Calu3 (cell line): ENCODE results near the gene AR. TPM values are rescaled to one million over a fixed set of nuclear protein-coding genes. Genes with fewer than 3 reads are reported as not detected.

ENCODE experiments used
- BruUV-seq: library from RNA; stranded (reverse); fragments of 400-500 nt; replicated peaks from 2 replicates; lab custom pipeline; 2021; lab: Mats Ljungman, UMichigan
- CTCF ChIA-PET: fragments of 300-600 bp; sonication (Branson Sonifier 250); formaldehyde crosslinking; loops from one replicate; lab custom pipeline; 2022; ENCODE audit warnings: antibody characterized with exemption; lab: Charles Lee
- DNase-seq: peaks from one replicate; pipeline ENCODE4 v3.0.0; 2022
- H3K27ac Mint-ChIP-seq: one replicate; pipeline ENCODE4 v1.8.0; 2022; ENCODE audit warnings: mixed read lengths; ENCODE audit not compliant: unreplicated experiment
- H3K27me3 Mint-ChIP-seq: one replicate; pipeline ENCODE4 v1.8.0; 2022; ENCODE audit warnings: mixed read lengths; ENCODE audit not compliant: unreplicated experiment
- H3K36me3 Mint-ChIP-seq: one replicate; pipeline ENCODE4 v1.8.0; 2022; ENCODE audit warnings: mild to moderate bottlenecking, moderate library complexity, mixed read lengths; ENCODE audit not compliant: insufficient read depth, unreplicated experiment
- H3K4me1 Mint-ChIP-seq: one replicate; pipeline ENCODE4 v1.8.0; 2022; ENCODE audit warnings: mild to moderate bottlenecking, low read depth, mixed read lengths; ENCODE audit not compliant: unreplicated experiment
- H3K4me3 Mint-ChIP-seq: one replicate; pipeline ENCODE4 v1.8.0; 2022; ENCODE audit warnings: mild to moderate bottlenecking, low read depth, moderate library complexity, mixed read lengths; ENCODE audit not compliant: unreplicated experiment
- H3K9me3 Mint-ChIP-seq: one replicate; pipeline ENCODE4 v1.8.0; 2022; ENCODE audit warnings: low read depth, mixed read lengths; ENCODE audit not compliant: unreplicated experiment
- CTCF ChIP-seq: fragments of 200-600 bp; IDR thresholded peaks from one replicate; pipeline ENCODE4 v1.8.0; 2022; ENCODE audit warnings: antibody characterized with exemption; ENCODE audit not compliant: unreplicated experiment
- intact Hi-C: fragments of 100-400 bp; cut with micrococcal nuclease; formaldehyde crosslinking; loops from one replicate; pipeline ENCODE4 v1.10.0; 2022; ENCODE audit not compliant: unreplicated experiment
- total RNA-seq: library from RNA; stranded (reverse); gene quantifications from 2 replicates; pipeline ENCODE4 v1.2.3, GENCODE V29; 2022

Gene AR
- total RNA-seq, 1 experiment from 2014 or later, result 0.83 TPM

- intact Hi-C loops, result no loop called here
- Mint-ChIP-seq H3K4me1 (no peaks in the 10 kb centered on the region), H3K9me3 (peaks cover 6% of the 10 kb centered on the region), H3K4me3 (no peak overlapping the region), H3K36me3 (no peaks in the 10 kb centered on the region), H3K27me3 (no peaks in the 10 kb centered on the region), H3K27ac (no peak overlapping the region)
- no peak for TF ChIP-seq CTCF
- BruUV-seq, result no TSS peak
- DNase-seq, result no peak
- CTCF ChIA-PET, result no interaction called here
Measured at GRCh38 chrX:67524428-67524827, 19.4 kb upstream of the AR start.

- H3K4me3 Mint-ChIP-seq, result no peak overlapping the region
- H3K9me3 Mint-ChIP-seq, result peaks cover 3% of the 10 kb centered on the region
- no TSS peak for BruUV-seq
- DNase-seq, result no peak
- no peak overlapping the region for H3K27ac Mint-ChIP-seq
- H3K36me3 Mint-ChIP-seq, result no peaks in the 10 kb centered on the region
- no peaks in the 10 kb centered on the region for H3K27me3 Mint-ChIP-seq
- H3K4me1 Mint-ChIP-seq, result no peaks in the 10 kb centered on the region
- no peak for TF ChIP-seq CTCF
- intact Hi-C loops, result no loop called here
- CTCF ChIA-PET, result no interaction called here
Measured at GRCh38 chrX:67524950-67525691, 18.7 kb upstream of the AR start.

- Mint-ChIP-seq H3K4me1 (no peaks in the 10 kb centered on the region), H3K9me3 (peaks cover 9% of the 10 kb centered on the region), H3K27me3 (no peaks in the 10 kb centered on the region), H3K4me3 (no peak overlapping the region), H3K36me3 (no peaks in the 10 kb centered on the region), H3K27ac (no peak overlapping the region)
- no peak for DNase-seq
- no peak for TF ChIP-seq CTCF
- intact Hi-C loops, result no loop called here
- CTCF ChIA-PET, result no interaction called here
- no TSS peak for BruUV-seq
Measured at GRCh38 chrX:67536564-67536963, 7.3 kb upstream of the AR start.

GRCh38 chrX:67538383-67538782 lies 5.4 kb upstream of the AR start:
- DNase-seq, result no peak
- H3K27me3 Mint-ChIP-seq, result no peaks in the 10 kb centered on the region
- H3K4me3 Mint-ChIP-seq, result no peak overlapping the region
- intact Hi-C loops, result no loop called here
- CTCF ChIA-PET, result no interaction called here
- H3K27ac Mint-ChIP-seq, result no peak overlapping the region
- H3K4me1 Mint-ChIP-seq, result no peaks in the 10 kb centered on the region
- H3K36me3 Mint-ChIP-seq, result no peaks in the 10 kb centered on the region
- H3K9me3 Mint-ChIP-seq, result peaks cover 7% of the 10 kb centered on the region
- no peak for TF ChIP-seq CTCF
- no TSS peak for BruUV-seq
